ENCODE results near the gene TMEM63C.
"Not testable (repeated sequence)": the region's sequence is repeated elsewhere in the genome, so short reads cannot be mapped to it uniquely, and the experiment has no call there.

The TMEM63C gene

DNA sequence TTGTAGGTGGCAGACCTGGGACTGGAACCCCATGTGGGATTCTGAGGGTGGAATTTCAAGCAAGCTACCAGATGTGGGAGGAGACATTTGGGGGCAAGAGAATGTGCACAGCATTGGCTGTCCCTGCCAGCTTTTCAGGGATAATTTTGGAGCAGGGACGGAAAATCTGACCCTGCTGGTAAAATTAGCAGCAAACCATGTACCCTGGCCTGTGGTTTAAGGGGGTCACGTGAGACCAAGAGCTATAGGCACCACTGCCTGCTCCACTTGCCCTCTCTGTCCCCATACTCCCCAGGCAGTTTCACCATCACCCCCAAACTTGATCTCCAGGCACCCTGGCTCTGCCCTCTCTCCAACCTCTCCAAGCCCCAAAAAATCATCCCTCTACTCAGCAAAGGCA is 26.5 kb upstream of the TMEM63C start:
- no peak for DNase-seq (ENCODE audit: low read depth in 2 of 2)

DNA sequence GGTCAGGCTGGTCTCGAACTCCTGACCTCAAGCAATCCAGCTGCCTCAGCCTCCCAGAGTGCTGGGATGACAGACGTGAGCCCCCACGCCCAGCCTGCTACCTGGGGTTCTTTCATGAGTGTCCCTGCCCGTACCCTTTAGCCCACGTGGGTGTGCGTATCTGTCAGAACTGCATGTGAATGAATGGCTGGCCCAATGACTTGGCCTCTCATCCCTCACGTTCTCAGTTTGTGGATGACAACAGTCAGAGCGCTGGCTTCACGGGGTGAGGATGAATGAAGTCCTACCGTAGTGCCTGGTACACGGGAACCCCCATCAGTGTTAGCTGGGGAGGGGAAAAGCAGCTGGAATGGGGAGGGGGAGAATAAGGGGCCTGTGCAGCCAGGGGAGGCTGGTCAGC is 23.9 kb upstream of the TMEM63C start:
- DNase-seq (ENCODE audit: low read depth in 2 of 2), result no peak

DNA sequence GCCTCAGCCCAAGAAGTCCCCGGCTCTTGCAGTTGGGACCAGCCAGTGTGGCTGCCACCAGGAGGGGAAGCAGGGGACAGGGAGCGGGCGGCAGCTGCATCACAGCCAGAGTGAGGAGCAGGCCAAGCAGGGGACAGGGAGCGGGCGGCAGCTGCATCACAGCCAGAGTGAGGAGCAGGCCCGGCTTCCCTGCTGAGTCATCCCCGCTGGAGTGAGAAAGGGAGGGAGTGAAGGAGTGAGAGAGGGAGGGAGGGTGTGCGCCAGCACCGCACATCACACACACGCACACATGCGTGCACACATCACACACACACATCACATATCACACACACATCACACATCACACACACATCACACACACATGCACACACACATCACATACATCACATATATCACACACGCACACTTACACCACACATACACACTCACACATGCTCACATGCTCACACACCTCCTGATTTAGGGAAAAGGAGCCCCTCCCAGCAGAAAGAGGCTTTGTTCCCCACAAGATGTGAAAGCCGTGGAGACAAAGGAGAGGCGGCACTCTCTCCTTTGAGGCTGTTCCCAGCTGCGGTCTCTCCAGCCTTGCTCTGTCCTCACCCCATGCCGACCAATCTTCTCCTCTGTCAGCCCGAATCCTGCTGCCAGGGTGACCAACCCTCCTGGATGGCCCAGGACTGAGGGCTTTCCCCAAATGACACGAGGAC is 23.3 kb upstream of the TMEM63C start:
- DNase-seq (ENCODE audit: low read depth in 2 of 2), result no peak

DNA sequence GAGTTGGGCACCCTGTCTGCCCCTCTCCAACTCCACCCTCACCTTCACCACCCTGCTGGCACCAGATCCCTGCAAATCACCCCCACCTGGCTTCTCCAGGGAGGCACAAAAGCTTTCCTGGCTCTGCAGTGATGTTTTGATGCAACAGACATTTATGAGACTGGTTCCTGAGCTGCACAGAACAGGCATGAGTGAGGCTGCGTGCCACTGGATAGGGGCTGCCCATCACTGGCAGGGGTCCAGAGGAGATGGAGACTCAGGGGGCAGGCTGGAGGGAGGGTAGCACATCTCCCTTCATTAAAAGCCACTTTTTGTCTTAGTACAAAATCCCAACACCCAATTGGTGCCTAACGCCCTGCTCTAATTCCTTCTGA is 22.7 kb upstream of the TMEM63C start:
- DNase-seq (ENCODE audit: low read depth in 2 of 2), result no peak

DNA sequence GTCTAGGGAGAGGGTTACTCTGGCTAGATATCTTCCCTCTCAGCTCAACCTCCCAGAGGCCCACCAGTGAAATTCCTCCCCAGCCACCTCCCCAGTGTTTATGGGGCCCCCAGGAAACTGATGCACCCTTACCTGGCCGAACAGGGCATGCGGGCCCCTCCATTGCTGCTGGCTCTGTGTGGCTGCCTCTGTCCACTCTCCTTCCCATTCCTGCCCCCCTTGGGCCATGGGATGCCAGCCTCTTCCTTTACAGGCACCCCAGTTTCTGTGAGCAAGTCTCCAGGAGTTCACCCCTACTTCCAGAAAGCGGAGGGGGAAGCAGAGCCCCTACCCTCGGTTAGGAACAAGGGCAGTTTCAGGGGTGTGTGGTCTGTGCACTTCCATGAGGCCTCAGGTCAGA is 20.6 kb upstream of the TMEM63C start:
- DNase-seq (ENCODE audit: low read depth in 2 of 2), result no peak

DNA sequence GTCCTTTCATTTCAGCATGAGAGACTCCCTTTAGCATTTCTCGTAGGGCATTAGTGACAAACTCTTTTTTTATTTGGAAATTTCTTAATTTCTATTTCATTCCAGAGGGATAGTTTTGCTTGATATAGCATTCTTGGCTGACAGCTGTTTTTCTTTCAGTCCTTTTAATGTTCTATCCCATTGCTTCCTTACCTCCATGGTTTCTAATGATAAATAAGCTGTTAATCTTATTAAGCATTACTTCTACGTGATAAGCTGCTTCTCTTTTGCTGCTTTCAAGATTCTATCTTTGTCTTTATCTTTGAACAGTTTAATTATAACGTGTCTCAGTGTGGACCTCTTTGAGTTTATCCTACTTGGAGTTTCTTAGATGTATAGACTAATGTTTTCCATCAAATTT is 11.6 kb upstream of the TMEM63C start:
- DNase-seq (ENCODE audit: low read depth in 2 of 2), result no peak

DNA sequence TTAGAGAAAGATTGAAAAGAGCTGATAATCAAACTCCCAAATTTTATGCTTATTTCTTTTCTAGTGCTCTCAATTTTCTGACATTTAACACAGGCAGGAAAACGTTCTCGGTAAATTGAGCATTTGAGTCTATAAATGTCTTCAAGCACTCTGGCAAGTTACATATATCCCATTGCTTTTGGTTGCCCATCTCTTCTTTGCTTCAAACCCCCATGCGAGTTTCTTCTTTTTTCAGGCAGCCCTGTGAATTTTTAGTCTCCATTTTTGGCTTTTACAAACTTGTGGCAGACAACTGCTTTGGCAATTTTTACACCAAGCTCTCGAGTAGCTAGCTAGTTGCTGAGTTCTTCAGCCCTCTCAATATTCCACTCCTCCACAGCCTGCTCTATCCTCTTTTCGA is 8.7 kb upstream of the TMEM63C start:
- no peak for DNase-seq (ENCODE audit: low read depth in 2 of 2)

DNA sequence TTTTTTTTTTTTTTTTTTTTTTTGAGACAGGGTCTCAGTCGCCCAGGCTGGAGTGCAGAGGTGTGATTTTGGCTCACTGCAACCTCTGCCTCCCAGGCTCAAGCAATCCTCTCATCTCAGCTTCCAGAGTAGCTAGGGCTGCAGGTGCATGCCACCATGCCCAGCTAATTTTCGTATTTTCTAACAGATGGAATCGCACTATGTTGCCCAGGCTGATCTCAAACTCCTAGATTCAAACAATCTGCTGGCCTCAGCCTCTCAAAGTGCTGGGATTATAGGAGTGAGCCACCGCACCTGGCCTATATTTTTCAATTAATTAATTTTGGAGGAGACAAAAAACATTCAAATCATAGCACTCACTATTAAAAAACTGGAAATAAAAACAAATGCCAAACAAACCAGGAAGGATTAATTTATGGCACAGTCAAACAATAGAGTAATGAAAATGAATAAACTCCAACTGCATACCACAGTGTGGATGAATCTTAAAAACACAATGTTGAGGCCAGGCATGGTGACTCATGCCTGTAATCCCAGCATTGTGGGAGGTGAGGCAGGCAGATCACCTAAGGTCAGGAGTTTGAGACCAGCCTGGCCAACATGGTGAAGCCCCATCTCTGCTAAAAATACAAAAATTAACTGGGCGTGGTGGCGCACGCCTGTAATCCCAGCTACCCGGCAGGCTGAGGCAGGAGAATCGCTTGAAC is 7.5 kb upstream of the TMEM63C start:
- DNase-seq (ENCODE audit: low read depth in 2 of 2), result not testable (repeated sequence)

DNA sequence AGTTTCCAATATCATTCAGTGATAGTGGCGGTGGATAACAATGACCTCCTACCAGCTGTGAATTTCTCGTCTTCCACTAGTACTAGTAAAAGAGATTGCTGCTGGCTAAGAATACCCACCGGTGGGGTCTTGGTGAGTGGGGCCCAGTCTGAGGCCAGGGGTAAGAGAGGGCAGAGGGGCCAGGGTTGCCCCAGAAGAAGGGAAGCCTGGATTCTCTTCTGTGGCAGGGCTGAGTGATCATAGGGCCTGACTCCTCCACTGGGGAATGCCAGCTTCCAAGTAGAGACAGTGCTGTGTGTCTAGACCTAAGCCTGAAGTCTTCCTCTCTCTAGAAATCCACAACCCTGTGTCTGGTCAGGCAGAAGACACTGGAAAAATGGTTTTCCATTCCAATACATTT is 5.8 kb upstream of the TMEM63C start:
- DNase-seq (ENCODE audit: low read depth in 2 of 2), result no peak

DNA sequence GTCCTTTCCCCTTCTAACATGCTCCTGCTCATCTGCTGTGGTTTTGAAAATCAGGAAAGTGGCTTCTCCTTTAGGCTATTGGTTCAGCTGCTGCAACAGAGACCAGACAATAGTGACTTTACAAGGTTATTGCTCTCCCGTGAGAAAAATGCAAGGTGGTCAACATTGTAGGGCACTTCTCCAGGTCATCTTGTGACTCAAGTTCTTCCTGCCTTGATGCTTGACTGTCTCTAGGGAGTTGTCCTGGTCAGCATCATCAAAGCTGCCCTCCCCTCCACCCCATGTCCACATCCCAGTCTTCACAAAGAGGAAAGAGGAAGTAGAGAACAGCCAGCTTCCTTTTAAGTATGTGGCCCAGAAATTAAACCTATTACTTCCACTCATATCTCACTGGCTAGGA is 3.9 kb upstream of the TMEM63C start:
- no peak for DNase-seq (ENCODE audit: low read depth in 2 of 2)

DNA sequence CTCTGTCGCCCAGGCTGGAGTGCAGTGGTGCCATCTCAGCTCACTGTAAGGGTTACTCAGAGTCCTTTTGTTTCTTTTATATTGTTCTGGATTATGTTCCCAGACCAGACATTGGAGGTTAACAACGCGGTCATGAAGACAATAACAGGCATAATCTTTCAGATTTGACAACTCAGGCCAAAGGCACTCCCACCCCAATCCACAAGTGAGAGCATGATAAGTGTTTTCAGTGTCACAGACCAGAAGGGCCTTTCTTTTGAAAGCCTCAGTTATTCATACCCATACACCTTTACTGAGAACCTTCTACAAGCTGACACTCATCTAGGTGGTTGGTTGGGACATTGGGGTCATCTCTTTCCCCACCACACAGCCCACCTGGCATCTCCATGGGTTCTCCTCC is 2.9 kb upstream of the TMEM63C start:
- DNase-seq (ENCODE audit: low read depth in 2 of 2), result no peak

DNA sequence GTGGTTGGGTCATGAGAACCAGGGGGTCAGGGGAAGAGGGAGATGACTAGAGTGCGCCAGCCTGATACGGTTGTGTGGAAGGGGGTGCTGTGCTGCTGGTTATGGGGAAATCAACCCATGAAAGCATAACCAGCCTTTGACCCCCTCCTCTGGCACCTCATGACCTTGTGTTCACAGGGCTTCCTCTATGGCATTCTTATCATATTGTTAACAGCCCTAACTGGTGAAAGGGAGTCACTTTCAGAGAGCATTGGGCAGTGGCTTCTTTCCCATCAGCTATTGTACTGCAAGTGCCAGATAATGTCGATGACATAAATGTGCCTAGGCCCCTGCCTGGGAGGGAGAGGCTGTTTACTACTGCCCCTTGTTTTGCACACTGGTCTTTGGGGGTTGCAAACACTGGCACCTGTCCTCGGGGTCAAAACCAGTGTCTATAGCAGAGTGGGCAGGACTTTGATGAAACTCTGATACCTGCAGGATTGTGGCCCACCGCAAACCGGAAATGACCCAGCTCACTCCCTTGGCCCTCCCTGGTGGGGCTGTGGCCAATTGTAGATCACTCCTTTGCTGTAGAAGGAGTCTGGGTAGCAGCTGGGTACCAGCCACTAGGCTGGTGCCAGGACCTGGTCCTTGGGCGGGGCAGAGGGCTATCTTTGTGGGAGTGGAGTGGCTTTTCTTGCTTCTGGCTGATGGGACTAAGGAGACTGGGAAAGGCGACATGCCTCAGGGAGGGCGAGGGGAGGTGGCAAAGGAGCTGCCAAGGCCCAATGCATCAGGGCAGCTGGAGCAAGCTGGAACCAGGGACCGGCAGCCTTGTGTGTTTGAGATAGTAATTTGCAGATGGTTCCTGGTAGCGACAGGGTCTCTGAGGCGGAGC is 634 bp upstream of the TMEM63C start:
- no peak for DNase-seq (ENCODE audit: low read depth in 2 of 2)

DNA sequence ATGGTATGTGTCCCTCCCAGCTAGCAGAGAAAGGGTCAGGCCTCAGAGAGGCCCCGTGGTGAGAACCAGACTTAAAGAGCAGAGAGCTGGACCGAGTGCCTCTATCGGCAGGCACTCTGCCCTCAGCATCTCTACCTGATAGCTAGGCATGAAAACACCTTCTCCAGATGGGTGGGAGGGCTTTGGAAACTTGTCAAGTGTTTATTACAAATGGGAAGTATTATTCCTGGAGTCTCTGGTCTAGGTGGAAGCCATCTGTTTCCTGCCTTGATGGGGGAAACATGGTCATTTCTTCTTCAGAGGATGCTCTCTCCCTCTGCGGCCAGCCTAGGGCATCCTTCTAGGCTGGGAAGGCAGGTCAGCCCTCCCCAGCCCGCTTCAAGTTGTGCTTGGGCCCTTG is 2.3 kb downstream of the TMEM63C start:
- no peak for DNase-seq (ENCODE audit: low read depth in 2 of 2)

DNA sequence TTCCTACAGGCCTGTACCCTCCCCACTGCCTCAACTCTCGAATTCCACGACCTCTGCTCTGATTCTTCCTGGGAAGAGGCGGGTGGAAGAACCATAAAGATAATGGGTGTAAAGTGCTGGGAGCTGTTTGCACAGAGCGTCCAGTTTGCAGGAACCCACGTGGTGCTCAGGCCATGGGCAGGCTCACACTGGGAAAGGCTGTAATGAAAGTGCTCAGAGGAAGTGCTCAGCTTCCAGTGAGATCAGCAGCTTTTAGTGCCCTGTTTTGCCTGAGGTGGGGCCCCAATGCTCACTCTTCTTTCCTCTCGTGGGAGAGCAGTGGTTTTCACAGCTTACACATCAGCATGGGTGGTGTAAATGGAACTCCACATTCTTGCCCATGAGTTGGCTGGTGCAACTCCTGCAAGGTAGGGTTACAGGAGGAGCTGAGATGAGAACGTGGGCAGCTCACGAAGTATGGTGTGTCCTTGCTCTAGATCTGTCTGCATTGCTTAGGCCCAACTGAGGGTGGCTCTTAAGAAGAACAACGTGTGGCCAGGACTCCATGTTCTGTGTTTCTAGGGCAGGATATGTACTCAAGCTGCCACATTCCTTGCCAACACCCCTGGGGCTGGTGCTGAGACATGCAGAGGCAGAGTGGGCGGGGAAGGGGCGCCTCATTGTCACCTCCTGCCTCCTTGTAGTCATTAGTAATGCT is 2.9 kb downstream of the TMEM63C start:
- no peak for DNase-seq (ENCODE audit: low read depth in 2 of 2)

DNA sequence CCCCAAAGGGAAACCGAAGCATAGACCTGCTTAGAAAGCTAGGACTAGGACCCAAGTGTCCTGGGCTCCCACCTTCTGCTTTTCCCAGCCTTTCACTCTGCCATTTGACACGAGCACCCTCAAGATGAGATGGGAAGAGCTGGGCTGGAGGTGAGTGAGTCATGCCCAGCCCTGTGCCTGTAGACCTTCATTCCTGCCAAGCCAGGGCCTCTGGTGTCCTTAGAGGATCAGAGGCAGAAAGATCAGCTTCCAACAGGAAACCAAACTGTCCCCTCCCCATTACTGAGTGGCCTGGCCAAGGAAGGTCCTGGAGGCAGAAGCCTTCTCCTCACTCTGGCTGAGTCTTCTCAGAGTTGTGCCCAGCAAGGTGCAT is 3.5 kb downstream of the TMEM63C start:
- DNase-seq (ENCODE audit: low read depth in 2 of 2), result no peak

DNA sequence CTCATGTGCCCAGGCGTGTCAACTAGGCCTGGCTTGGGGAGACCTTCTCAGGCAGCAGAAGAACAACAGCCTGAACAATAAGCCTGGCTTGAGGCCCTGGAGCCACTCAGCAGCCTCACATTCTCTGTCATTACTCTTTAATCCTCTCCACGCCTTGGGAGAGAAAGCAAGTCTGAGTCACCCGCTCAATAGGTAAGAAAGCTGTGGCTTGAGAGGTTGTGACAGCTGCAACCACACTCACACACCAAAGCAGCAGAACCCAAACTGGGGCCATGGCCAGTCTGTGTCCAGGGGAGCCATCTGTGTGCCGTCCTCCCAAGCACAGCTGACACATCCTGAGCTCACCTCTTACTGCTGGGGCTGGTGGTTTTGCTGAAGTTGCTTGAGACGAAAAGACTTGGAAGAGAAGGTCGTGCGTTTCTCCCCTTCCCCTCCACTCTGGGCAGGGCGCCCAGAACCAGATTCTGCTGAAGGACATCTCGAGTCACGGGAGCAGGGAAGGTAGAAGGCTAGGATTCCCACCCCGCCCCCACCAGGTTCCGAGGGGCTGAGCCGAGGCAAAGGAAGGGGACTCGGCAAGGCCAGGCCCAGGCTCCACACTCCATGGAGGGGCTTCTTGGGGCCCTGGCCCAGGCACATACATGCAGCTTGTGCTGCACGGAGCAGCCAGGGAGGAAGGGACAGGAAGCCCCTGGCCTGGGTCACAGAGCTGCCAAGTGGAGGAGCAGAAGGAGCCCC is 5.5 kb downstream of the TMEM63C start:
- no peak for DNase-seq (ENCODE audit: low read depth in 2 of 2)

DNA sequence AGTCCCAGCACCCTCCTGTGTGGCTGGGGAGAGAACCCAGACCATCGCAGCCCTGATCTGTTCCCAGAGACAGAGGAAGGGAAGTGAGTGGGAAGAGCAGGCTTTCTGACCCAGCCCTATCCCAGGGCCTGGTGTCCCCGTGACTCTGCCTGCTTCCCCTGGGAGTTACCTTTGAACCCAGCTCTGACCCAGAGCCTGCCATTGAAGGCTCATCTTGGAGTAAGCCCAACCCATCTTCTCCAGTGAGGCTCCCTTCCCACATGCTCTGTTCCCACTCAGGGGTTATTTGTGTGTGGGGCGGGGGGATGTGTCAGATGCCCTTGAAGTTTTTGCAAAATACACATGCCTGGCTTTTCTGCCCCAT is 6.0 kb downstream of the TMEM63C start:
- DNase-seq (ENCODE audit: low read depth in 2 of 2), result no peak

DNA sequence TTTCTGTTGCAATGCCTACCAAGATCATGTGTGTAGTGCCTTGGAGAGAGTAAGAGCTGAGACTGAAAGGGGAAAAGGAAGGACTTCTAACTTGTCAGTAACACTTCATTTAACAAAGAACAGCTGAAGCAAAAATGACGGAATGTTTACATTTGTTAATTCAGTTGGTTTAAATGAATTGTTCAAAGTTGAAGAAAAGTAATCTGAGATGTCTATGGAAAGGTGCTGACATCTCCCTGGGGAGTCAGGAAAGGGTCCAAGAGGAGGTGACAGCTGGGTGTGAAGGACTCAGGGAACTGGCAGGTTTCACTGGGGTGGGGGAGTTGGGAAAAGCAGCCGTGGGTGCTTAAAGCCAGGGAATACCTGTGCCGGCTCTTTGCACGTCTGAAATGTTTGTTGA is 7.9 kb downstream of the TMEM63C start:
- DNase-seq (ENCODE audit: low read depth in 2 of 2), result no peak

DNA sequence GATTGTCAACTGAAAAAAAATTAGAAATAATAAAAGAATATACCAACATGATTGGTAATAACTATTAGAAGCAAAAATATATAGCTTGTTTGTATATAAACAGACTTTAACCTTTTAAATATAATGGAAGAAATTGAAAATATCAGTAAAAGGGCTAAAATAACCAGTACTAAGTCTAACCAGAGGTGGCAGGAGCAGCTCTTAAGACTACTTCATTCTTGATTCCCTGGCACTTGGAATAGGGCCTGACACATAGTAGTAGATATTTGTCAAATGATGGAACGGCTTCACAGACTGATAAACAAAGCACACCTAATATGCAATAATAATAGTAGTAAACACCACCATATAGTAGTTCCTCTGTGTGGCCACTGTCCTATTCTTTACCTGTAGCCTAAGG is 9.4 kb downstream of the TMEM63C start:
- DNase-seq (ENCODE audit: low read depth in 2 of 2), result no peak

DNA sequence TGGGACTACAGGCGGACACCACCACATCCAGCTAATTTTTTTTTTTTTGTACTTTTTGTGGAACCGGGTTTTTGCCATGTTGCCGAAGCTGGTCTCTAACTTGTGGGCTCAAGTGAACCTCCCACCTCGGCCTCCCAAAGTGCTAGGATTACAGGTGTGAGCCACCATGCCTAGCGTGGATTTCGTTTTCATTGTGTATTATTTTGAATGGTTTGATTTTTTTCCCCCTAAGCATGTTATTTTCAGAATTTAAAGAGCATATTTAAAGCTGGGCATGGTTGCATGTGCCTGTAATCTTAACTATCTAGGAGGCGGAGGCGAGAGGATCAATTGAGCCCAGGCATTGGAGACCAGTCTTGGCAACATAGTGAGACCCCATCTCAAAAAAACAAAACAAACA is 13.1 kb downstream of the TMEM63C start:
- DNase-seq (ENCODE audit: low read depth in 2 of 2), result no peak

DNA sequence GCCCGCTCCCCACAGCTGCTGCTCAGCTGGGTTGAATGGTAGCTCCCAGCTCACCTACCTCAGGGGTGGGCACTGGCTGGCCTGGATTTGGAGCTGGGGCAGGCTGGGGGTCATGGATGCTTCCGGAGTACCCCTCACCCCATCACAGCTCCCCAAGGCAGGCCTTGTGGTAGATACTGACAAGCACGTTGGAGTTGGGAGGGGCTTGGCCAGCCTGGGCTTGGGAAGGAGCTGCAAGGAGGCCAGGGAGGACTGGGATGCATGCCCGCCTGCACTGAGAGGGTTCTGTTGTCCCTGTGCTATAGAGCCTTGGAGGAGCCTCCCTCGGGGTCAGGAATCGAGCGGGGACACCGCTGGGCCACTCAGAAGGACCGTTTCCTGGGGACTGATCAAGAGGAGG is 14.2 kb downstream of the TMEM63C start:
- no peak for DNase-seq (ENCODE audit: low read depth in 2 of 2)

DNA sequence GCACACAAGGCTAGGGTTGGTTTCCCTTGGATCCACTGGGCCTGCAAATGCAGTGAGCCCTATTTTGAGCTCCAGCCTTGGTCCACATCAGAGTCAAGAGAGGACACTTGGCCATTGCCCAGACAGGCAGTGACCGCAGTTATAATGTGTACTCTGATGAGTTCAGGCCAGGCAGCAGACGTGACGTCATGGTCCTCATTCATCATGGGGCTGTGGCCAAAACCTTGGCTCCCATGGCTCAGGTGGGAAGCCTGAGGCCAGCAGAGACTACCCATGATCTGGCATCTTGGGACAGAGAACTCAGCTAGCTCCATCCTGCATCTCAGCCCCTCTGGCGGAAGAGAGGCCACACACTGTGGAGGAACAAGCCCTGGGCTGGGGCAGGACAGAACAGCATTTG is 16.4 kb downstream of the TMEM63C start:
- DNase-seq (ENCODE audit: low read depth in 2 of 2), result no peak

Measured in stimulated activated CD4-positive, alpha-beta T cell treated with anti-CD3 and anti-CD28 coated beads, Interleukin-1b, Interleukin-23, amount 100 ng/mL, for 4 hours (primary cell).